Tibial nerve (tissue), 4 donors: ENCODE results near the gene OTOS. TPM values are rescaled to one million over a fixed set of nuclear protein-coding genes. Genes with fewer than 3 reads are reported as not detected.

Experiments used
- DNase-seq, 2 donors: peaks; one replicate each; pipeline ENCODE4 v3.0.0-alpha.2; 2019; ENCODE audit warnings: low spot score in 2 of 2
- H3K27ac ChIP-seq, 4 donors: fragments of 200-600 bp; sonication (generic) in 3 of 4; one replicate each; pipeline ENCODE4 v1.5.1; 2017 to 2019; ENCODE audit warnings: mild to moderate bottlenecking in 1 of 4
- H3K27me3 ChIP-seq, 2 donors: fragments of 200-600 bp; sonication (generic) in 1 of 2; one replicate each; pipeline versions ENCODE4 v1.5.1 to v1.6.0; 2017 to 2019
- H3K36me3 ChIP-seq, 3 donors: fragments of 200-600 bp; sonication (generic); one replicate each; pipeline ENCODE4 v1.5.1; 2018 to 2019
- H3K4me1 ChIP-seq, 4 donors: fragments of 200-600 bp; sonication (generic) in 3 of 4; one replicate each; pipeline ENCODE4 v1.5.1; 2017 to 2019
- H3K4me3 ChIP-seq, 4 donors: fragments of 200-600 bp; sonication (generic) in 3 of 4; one replicate each; pipeline ENCODE4 v1.5.1; 2017 to 2019; ENCODE audit warnings: mild to moderate bottlenecking in 1 of 4, moderate library complexity in 1 of 4
- H3K9me3 ChIP-seq, 4 donors: fragments of 200-600 bp; sonication (generic) in 3 of 4; one replicate each; pipeline ENCODE4 v1.5.1; 2017 to 2019
- EP300 ChIP-seq, 2 donors: sonication (generic); formaldehyde crosslinking; IDR thresholded peaks; one replicate each; pipeline ENCODE4 v1.6.1; 2017; ENCODE audit warnings: antibody characterized with exemption in 2 of 2, mild to moderate bottlenecking in 1 of 2
- POLR2A ChIP-seq, 2 donors: fragments of 450-650 bp; IDR thresholded peaks; one replicate each; pipeline ENCODE4 v1.6.1; 2017; ENCODE audit warnings: antibody characterized with exemption in 2 of 2, mild to moderate bottlenecking in 2 of 2, moderate library complexity in 2 of 2
- WGBS, 2 donors: methylation state at CpG; one replicate each; pipeline ENCODE4 v1.1.5; 2018; 5-methylcytosine and 5-hydroxymethylcytosine counted together
- total RNA-seq, 4 donors: library from RNA; depleted of rRNA; stranded (reverse); fragments of >200 nt; gene quantifications; one replicate each; pipeline ENCODE4 v1.1.0, GENCODE V29; 2016
- TF ChIP-seq, protein P1 (sequence below), 5 experiments: fragments of 200-600 bp in 3 of 5; fragments of 450-650 bp in 2 of 5; sonication (generic) in 3 of 5; IDR thresholded peaks; one replicate each; pipeline ENCODE4 v1.5.1; 2016 to 2019; ENCODE audit warnings: antibody characterized with exemption in 5 of 5, mild to moderate bottlenecking in 3 of 5, moderate library complexity in 2 of 5

Gene OTOS
- total RNA-seq, 4 donors from 2014 or later = not detected

- 87 to 89% methylated on average over 19 of the region's 19 CpGs for WGBS, 2 donors
- H3K27ac ChIP-seq = no peak overlapping the region
- H3K9me3 ChIP-seq = no peaks in the 10 kb centered on the region
- DNase-seq = no peak
- peaks cover 0 to 15% (median 2%) of the 10 kb centered on the region in 3 donors for H3K36me3 ChIP-seq
- TF ChIP-seq EP300 (IDR thresholded peaks at IDR 0.05) = no peak
- no peak for TF ChIP-seq POLR2A (IDR thresholded peaks at IDR 0.05)
- TF ChIP-seq, protein P1, sequence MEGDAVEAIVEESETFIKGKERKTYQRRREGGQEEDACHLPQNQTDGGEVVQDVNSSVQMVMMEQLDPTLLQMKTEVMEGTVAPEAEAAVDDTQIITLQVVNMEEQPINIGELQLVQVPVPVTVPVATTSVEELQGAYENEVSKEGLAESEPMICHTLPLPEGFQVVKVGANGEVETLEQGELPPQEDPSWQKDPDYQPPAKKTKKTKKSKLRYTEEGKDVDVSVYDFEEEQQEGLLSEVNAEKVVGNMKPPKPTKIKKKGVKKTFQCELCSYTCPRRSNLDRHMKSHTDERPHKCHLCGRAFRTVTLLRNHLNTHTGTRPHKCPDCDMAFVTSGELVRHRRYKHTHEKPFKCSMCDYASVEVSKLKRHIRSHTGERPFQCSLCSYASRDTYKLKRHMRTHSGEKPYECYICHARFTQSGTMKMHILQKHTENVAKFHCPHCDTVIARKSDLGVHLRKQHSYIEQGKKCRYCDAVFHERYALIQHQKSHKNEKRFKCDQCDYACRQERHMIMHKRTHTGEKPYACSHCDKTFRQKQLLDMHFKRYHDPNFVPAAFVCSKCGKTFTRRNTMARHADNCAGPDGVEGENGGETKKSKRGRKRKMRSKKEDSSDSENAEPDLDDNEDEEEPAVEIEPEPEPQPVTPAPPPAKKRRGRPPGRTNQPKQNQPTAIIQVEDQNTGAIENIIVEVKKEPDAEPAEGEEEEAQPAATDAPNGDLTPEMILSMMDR (IDR thresholded peaks at IDR 0.05) = no peak
- no peak overlapping the region for H3K4me3 ChIP-seq
- peaks cover 0 to 25% (median 12%) of the 10 kb centered on the region in 4 donors for H3K4me1 ChIP-seq
- H3K27me3 ChIP-seq = no peaks in the 10 kb centered on the region
These were observed 2.7 kb downstream of the OTOS start for GRCh38 chr2:240137596-240138253.

GRCh38 chr2:240136671-240137292 is 3.7 kb downstream of the OTOS start:
- H3K27ac ChIP-seq = peak overlapping the region in 3 of 4 donors; percentile 56 to 88 (median 77)
- TF ChIP-seq EP300 (IDR thresholded peaks at IDR 0.05) = no peak
- TF ChIP-seq, protein P1 (IDR thresholded peaks at IDR 0.05) = no peak
- TF ChIP-seq POLR2A (IDR thresholded peaks at IDR 0.05) = no peak
- peak overlapping the region; percentile 100 for H3K4me3 ChIP-seq
- H3K4me1 ChIP-seq = peaks cover 0 to 25% (median 12%) of the 10 kb centered on the region in 4 donors
- 30 to 40% methylated on average over 36 of the region's 36 CpGs for WGBS, 2 donors
- H3K9me3 ChIP-seq = no peaks in the 10 kb centered on the region
- no peak for DNase-seq
- no peaks in the 10 kb centered on the region for H3K27me3 ChIP-seq
- H3K36me3 ChIP-seq = peaks cover 2 to 24% (median 6%) of the 10 kb centered on the region in 3 donors

DNA sequence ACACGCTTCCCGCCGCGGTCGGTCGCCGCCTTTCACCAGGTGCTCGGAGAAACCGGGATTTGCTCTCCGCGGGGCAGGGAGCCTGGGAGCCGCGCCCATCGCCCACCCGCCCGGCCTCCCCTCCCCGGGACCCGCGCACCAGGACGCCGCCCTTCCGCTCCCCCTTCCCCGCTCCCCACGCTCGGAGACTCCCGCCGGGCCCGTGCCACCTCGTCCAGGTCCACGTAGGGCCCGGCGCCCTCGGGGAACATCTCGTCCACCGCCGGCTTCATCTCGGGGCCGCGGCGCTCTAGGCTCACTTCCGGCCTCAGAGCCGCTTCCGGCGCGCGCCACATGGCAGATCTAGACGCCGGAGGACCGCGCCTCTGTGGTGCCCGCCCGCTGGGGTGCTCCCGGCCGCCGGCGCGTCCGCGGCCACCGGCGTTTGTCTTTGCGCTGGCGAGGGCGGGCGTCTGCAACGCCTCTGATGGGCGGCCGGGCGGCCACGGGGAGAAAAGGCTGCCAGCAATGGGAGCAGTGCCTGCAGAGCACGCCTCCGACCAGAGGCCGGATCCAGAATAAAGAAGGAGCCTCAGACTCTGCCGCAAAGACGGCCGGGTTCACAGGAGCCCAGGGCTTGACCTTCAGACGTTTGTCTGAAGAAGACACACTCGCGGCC is 4.3 kb downstream of the OTOS start, which contains the start of gene COPS9:
COPS9 (minus strand) TSS at position 293 of the 658 bp plus-strand sequence; CDS start at position 272, 21 bp downstream.
- Histone ChIP-seq H3K36me3 (peaks cover 2 to 31% (median 8%) of the 10 kb centered on the region in 3 donors), H3K4me1 (peaks cover 0 to 25% (median 12%) of the 10 kb centered on the region in 4 donors), H3K9me3 (no peaks in the 10 kb centered on the region), H3K27me3 (no peaks in the 10 kb centered on the region), H3K27ac (peak within 1 kb of the TSS; percentile 56 to 88 (median 70)), H3K4me3 (peak within 1 kb of the TSS; percentile 100)
- peak; percentile 75 to 76 for DNase-seq
- 0% methylated on average over 33 to 34 of the region's 79 CpGs for WGBS, 2 donors
- TF ChIP-seq EP300 (IDR thresholded peaks at IDR 0.05) (peak in 1 of 2 donors; percentile 70), POLR2A (IDR thresholded peaks at IDR 0.05) (peak in 1 of 2 donors; percentile 28)
- TF ChIP-seq, protein P1 (IDR thresholded peaks at IDR 0.05) = peak in 1 of 5 experiments; percentile 42

- peaks cover 2 to 36% (median 12%) of the 10 kb centered on the region in 3 donors for H3K36me3 ChIP-seq
- H3K27ac ChIP-seq = peak overlapping the region; percentile 56 to 88 (median 70)
- TF ChIP-seq EP300 (IDR thresholded peaks at IDR 0.05) (no peak), POLR2A (IDR thresholded peaks at IDR 0.05) (no peak)
- TF ChIP-seq, protein P1 (IDR thresholded peaks at IDR 0.05) = no peak
- H3K4me3 ChIP-seq = peak overlapping the region; percentile 100
- H3K9me3 ChIP-seq = no peaks in the 10 kb centered on the region
- WGBS, 2 donors = 0 to 2% methylated on average over 16 to 17 of the region's 17 CpGs
- H3K27me3 ChIP-seq = no peaks in the 10 kb centered on the region
- peaks cover 0 to 25% (median 12%) of the 10 kb centered on the region in 4 donors for H3K4me1 ChIP-seq
- no peak for DNase-seq
These were observed 4.8 kb downstream of the OTOS start for GRCh38 chr2:240135706-240136012.
